GM18951 (cell line): ENCODE data around the gene CD82.

ENCODE experiments used
- POLR2A ChIP-seq: IDR thresholded peaks from 4 replicates; pipeline ENCODE4 v1.6.1; 2011; ENCODE audit warnings: mild to moderate bottlenecking; ENCODE audit not compliant: insufficient read length, insufficient read depth; ENCODE audit errors: extremely low read depth
- in situ Hi-C: fragments of 300-500 bp; cut with MboI; formaldehyde crosslinking; loops from one replicate; pipeline ENCODE4 v1.12.0; 2022; ENCODE audit warnings: low sequenced_read_pairs, mixed read lengths, inconsistent platforms; ENCODE audit not compliant: unreplicated experiment

CD82 gene

DNA sequence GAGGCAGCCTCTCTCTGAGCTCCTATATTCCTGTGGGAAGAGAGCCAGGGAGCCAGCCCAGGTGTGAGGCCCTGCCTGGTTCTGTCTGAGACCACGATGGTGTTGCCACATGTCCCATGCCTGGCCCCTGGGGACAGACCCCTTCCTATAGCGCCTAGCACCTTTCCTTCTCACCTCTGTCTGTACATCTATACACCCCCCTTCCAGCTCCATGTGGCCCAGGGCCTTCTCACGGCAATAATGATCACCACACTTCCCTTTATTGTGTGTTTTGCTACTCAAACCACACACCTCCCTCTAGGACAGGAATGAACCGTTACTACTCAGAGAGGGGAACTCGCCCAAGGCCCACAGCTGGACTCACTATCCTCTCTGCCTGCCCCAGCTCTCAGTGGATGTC is 12.8 kb downstream of the CD82 start:
- TF ChIP-seq POLR2A, result no peak
- in situ Hi-C loops, result no loop called here

DNA sequence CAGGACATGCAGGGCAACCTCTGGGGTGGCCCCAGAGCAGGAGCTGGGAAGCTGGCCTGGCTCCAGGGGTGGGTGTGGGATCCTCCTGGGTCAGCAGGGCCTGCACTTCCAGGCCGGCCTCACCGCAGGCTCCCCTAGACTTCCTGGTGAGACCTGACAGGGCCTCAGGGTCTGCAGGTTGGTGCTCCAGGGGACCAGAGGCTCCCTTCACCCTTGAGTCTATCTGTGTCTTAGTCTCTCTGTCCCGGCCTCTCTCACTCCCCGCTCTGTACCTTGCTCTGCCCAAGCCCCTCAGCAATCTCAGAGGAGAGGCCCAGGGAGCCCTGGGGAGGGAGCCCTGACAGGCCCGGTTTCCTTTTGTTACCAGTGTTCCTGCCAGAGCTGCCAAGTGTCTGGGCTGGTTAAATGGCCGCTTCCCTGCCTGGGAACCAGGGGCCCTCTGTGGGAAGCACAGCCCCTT is 13.9 kb downstream of the CD82 start:
- no peak for TF ChIP-seq POLR2A
- in situ Hi-C loops, result no loop called here

DNA sequence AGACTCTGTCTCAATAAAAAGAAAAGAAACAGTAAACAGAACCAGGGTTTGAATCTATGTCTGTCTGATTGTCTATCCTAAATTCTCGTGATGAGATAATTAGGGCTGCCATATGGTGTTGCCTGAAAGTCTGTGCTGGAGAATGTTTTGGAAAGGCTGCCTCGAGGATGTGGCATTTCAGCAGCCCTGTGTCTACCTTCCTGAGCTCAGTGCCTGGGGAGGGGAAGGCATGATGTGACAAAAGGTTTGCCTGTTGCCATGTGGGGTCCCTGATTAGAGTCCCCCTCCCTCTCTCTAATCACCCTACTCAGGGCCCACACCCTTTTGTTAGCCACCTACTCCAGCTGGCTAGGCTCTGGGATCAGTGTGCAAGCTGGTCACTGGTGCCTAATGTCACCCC is 15.2 kb downstream of the CD82 start:
- TF ChIP-seq POLR2A, result no peak
- in situ Hi-C loops, result no loop called here

DNA sequence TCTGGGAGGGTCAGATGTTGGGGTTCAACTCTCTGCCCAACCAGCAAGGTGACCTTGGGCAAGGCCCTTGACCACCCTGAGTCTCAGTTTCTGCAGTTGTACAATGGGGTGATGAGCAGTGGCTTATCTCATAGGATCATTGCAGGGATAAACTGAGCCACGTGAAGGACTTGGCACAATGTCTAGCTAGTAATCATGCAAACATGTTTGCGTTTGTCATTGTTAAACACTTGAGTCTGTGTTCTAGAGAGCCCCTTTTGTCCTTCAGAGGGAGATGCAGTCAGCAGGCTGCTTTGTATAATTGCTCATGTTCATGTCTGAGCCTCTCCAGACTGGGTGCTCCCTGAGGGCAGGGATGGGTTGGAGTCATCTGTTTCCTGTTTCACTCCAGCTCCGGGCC is 15.8 kb downstream of the CD82 start:
- in situ Hi-C loops, result no loop called here

DNA sequence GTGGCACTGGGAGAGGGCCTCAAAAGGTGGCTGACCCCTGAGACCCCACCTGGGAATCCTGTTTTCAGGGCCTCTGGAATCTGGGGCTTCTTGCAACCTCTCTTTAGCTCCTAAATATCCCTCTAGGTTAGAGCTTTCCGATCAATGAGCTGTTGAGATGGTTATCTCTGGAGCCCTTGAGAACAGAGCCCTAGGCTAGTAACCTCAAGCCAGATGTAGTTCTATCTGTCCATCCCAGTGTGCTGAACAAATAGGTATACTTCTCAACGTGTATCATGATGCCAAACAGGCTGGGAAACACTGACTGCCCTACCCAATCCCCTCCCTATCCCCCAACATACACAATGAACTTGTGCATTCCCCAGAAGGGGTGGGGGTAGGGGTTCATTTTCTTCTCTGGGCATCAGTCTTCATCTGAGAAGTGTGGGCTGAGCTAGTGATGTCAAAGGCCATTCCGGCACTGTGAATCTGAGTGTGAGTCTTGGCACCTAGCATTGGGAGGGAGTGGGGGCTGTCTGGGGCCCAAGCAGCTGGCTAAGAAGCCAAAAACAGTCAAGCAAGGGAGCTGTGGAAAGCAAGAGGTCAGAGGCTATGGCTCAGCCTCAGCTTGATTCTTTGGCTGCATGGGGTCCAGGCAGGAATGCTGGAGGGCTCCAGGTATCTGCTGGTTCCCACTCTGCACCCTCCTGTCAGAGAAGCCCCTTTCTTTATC is 17.3 kb downstream of the CD82 start:
- in situ Hi-C loops, result no loop called here
- TF ChIP-seq POLR2A, result no peak

More for the DNA sequence above, 15.8 kb downstream of the CD82 start:
- TF ChIP-seq POLR2A, result no peak

DNA sequence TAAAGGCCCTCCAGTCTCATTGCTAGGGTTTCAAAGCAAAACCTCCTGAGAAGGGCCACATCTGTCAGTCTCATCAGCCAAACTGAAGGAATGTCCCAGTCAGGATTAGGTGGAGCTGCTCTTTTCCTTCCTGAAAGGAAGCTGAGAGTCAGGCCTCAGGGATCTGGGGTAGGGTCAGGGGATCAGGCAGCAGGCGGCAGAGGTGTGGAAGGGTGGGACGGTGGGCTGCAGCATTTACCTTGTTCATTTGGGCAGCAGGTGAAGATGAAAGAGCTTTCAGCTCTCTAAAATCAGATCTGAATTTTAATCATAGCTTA is 17.8 kb downstream of the CD82 start:
- no peak for TF ChIP-seq POLR2A
- in situ Hi-C loops, result no loop called here

DNA sequence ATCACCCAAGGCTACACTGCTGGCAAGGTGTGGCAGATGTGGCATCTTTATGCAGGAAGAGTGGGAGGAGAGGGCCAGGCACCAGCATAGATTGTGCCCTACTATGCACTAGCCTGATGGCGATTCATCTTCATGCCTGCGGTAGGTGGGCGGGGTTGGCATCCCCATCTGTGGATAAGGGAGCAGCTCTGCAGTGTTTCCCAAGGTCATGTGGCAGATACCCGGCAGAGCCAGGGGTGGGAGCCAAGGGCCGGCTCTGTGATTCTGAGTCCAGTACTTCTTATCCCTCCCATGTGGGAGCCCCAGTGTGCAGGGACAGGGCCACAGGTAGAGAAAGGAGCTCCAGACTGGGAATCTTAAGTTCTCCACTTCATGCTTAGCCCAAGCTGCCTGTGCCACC is 20.0 kb downstream of the CD82 start:
- in situ Hi-C loops, result no loop called here
- no peak for TF ChIP-seq POLR2A

DNA sequence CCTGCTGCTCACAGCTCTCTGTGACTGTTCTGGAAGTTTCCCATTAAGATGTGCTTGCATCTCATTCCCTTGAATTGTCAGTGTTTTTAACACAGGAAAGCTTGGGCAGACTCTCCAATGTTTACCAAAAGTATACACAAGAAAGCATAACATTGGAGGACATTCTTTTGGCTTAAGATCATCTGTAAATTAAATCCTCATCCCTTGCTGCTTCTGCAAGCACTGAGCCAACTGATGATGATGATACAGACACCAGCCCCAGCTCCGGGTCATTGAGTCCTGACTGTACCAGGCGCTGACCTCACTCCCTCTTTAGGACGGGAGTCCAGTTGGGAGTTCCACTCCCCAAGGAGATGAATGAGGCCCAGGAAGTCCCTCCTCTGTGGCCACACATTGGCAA is 23.8 kb downstream of the CD82 start:
- in situ Hi-C loops, result no loop called here
- no peak for TF ChIP-seq POLR2A

DNA sequence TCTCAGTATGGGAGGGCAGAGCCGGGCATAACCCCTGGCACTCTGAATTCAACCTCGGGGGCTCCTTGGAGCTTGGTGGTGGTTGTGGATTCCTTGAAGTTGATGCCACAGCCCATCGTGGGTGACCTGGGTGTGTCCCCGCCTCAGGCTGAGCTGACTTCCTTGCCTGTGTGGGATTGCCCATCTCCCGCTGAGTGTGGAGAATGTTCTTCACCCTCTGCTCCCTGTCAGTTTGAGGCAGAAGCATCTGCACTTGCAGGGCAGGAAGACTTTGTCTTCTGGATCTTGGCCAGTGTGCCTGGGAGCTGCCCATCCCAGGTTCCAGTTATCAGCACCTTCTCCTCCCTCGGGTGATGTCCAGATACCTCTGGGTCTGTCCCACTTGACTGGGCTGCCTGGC is 25.3 kb downstream of the CD82 start:
- no peak for TF ChIP-seq POLR2A
- in situ Hi-C loops, result no loop called here

DNA sequence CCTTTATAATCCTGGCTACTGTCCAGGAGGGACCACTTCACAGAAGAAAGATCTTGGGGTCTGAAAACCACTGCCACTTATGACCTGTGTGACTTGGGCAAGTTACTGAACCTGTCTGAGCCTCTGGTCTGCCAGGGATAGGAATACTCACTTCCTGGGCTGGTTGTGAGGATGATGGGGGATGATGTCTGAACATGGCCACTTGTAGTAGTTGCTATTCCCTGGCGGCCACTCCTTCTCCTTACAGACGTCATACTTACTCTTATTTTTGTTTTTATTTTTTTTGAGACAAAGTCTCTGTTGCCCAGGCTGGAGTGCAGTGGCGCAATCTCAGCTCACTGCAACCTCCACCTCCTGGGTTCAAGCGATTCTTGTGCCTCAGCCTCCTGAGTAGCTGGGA is 26.1 kb downstream of the CD82 start:
- no peak for TF ChIP-seq POLR2A
- in situ Hi-C loops, result no loop called here

DNA sequence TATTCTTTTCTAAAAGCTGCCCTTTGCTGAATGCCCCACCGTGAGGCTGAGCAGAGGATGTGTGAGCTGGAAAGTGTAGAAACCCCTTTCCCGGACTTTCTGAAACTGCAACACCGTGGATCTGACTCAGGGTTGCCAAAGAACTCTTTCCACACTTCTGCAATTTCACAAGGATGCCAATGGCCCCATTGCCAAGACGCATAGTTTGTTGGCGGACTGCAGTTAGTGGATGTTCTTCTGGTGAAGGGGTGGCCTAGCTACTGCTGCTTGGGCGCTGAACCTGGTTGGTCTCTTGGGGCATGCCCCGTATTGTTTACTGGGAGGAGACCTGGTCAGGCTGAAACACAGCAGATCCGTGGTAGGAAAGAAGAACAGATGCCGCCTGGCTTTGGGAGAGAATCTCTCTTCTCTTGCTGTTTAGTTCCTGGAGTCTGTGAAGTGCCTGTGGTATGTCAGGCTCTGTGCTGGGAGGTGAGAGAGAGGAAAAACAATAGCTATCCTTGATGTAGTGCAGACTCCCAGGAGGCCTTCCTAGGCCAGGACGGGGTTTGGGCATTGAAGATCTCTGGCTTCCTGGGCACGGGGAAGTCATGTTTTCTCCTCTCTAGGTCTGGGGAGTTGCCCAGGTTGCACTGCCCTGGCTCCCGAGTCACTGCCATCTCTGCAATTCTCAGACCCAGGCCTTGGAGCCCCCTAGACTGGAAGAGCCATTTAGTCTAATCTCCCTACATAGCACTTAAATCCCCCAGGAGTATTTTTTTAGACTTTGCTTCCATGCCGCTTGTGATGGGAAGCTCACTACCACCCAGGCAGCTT is 26.9 kb downstream of the CD82 start:
- in situ Hi-C loops, result no loop called here
- TF ChIP-seq POLR2A, result no peak

DNA sequence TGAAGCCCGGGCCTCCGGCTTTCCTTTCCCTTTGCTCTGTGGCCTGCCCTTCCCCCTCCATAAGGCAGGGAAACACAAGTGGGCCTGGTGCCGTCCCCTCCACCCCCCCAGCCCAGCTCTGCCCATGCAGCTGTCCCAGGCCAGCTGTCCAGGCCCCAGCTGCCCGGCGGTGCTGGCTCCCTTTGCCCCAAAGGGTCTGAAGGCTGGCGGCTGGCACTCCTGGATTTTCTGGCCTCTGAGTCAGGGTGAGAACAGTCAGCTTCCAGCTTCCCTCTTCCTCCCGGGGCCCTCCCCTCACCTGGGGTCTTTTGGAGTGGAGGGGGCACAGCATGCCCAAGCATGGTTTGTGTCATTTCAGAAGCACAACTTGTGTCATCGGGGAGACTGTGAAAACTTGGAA is 27.8 kb downstream of the CD82 start:
- in situ Hi-C loops, result no loop called here
- TF ChIP-seq POLR2A, result no peak

DNA sequence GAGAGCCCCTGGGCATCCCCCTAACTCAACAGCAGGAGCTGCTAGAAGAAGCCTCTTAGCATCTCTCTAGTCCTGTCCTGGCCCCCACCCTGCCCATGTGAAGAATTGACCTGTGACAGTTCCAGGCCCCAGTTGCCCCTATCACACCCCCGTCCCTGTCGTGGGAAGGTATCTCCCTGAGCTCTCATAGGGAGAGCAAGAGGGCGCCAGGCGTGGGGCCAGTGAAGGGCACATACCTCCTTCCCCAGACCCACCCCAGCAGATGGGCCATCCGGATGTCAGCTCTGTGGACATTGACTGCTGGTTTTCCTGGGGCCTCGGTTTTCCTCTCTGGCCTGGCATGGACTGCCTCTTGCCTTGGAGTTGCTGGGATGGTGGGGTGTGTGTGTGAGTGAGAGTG is 29.5 kb downstream of the CD82 start:
- in situ Hi-C loops, result no loop called here
- TF ChIP-seq POLR2A, result no peak

DNA sequence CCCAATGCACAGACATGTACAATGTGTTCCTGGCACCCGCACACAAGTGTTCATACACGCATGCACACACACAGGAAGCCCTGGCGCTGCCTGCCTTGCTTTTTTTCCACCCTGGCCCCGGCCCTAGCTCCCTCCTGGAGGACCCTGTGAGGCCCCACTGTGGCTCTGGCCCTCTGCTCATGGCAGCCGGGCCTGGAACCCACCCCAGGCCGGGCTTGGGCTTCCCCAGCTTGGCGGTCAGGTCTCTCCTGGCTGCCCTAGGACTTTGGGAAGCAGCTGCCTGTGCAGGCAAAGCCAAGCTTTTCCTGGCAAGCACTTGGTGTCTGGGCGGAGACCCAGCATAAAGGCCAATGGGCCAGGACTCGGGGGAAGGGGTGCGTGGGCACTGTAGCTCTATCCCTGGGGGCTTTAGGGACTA is 30.5 kb downstream of the CD82 start:
- no peak for TF ChIP-seq POLR2A
- in situ Hi-C loops, result no loop called here
